GM23248 (cell line): ENCODE measurements around the gene PAF1.

Experiments used
- EZH2 ChIP-seq: fragments of 200-600 bp; sonication (generic); IDR thresholded peaks from 2 replicates; pipeline ENCODE4 v1.6.1; 2018; ENCODE audit warnings: antibody characterized with exemption, mild to moderate bottlenecking; ENCODE audit not compliant: insufficient read depth, poor library complexity, severe bottlenecking
- EZH2phosphoT487 ChIP-seq: fragments of 200-600 bp; sonication (generic); IDR thresholded peaks from 2 replicates; pipeline ENCODE4 v1.6.1; 2018; ENCODE audit warnings: antibody characterized with exemption, moderate library complexity, mild to moderate bottlenecking, low read depth; ENCODE audit not compliant: insufficient read depth

- TF ChIP-seq EZH2phosphoT487 (no peak), EZH2 (no peak)
Measured at GRCh38 chr19:39397360-39398296, 6.7 kb upstream of the PAF1 start.
